Trophoblast cell (in vitro differentiated cells and primary cell): ENCODE measurements around the gene EIF4EBP2.

Source experiments
- DNase-seq, 2 donors: peaks; one replicate each; pipeline ENCODE4 v3.0.0-alpha.2; 2016
- H2AFZ ChIP-seq: 2 replicates; pipeline ENCODE4 v1.6.1; 2013; ENCODE audit warnings: low read length, moderate library complexity, mild to moderate bottlenecking; ENCODE audit not compliant: insufficient read depth, poor library complexity
- H2AK5ac ChIP-seq: 2 replicates; pipeline ENCODE4 v1.6.1; 2013; ENCODE audit warnings: mild to moderate bottlenecking, low read length
- H2BK120ac ChIP-seq: 2 replicates; pipeline ENCODE4 v1.6.1; 2013; ENCODE audit warnings: low read length, mild to moderate bottlenecking, moderate library complexity; ENCODE audit not compliant: insufficient read depth, poor library complexity
- H2BK12ac ChIP-seq: 2 replicates; pipeline ENCODE4 v1.6.1; 2013; ENCODE audit warnings: mild to moderate bottlenecking, low read length, moderate library complexity
- H2BK5ac ChIP-seq: 2 replicates; pipeline ENCODE4 v1.6.1; 2013; ENCODE audit warnings: low read length, low read depth, moderate library complexity, mild to moderate bottlenecking; ENCODE audit not compliant: poor library complexity
- H3K14ac ChIP-seq: 2 replicates; pipeline ENCODE4 v1.6.1; 2013; ENCODE audit warnings: mild to moderate bottlenecking, low read length
- H3K18ac ChIP-seq: 2 replicates; pipeline ENCODE4 v1.6.1; 2013; ENCODE audit warnings: mild to moderate bottlenecking, low read length
- H3K23ac ChIP-seq: 2 replicates; pipeline ENCODE4 v1.6.1; 2013; ENCODE audit warnings: low read length
- H3K27ac ChIP-seq: 2 replicates; pipeline ENCODE4 v1.5.1; 2013; ENCODE audit warnings: low read depth, mild to moderate bottlenecking, inconsistent platforms, low read length, moderate library complexity
- H3K27me3 ChIP-seq: 2 replicates; pipeline ENCODE4 v1.6.1; 2013; ENCODE audit warnings: inconsistent platforms, mild to moderate bottlenecking, low read length, moderate library complexity; ENCODE audit not compliant: insufficient read depth
- H3K36me3 ChIP-seq, 2 experiments: 1 replicate in 1 of 2; 2 replicates in 1 of 2; pipeline ENCODE4 v1.6.1; 2013; ENCODE audit warnings: low read length in 2 of 2, mild to moderate bottlenecking in 2 of 2, moderate library complexity in 1 of 2; ENCODE audit not compliant: insufficient read depth in 2 of 2, control insufficient read depth in 1 of 2
- H3K4ac ChIP-seq: 2 replicates; pipeline ENCODE4 v1.6.1; 2013; ENCODE audit warnings: low read depth, mild to moderate bottlenecking, low read length, moderate library complexity
- H3K4me1 ChIP-seq, 2 experiments: 1 replicate in 1 of 2; 2 replicates in 1 of 2; pipeline ENCODE4 v1.6.1; 2013; ENCODE audit warnings: low read length in 2 of 2, mild to moderate bottlenecking in 2 of 2, moderate library complexity in 1 of 2; ENCODE audit not compliant: insufficient read depth in 2 of 2, control insufficient read depth in 1 of 2
- H3K4me2 ChIP-seq: 2 replicates; pipeline ENCODE4 v1.6.1; 2013; ENCODE audit warnings: inconsistent platforms, mild to moderate bottlenecking, low read length, moderate library complexity
- H3K4me3 ChIP-seq: 2 replicates; pipeline ENCODE4 v1.5.1; 2013; ENCODE audit warnings: mild to moderate bottlenecking, low read depth, low read length, inconsistent platforms
- H3K79me1 ChIP-seq: one replicate; pipeline ENCODE4 v1.6.1; 2013; ENCODE audit warnings: low read length
- H3K79me2 ChIP-seq: 2 replicates; pipeline ENCODE4 v1.6.1; 2013; ENCODE audit warnings: low read length, mild to moderate bottlenecking; ENCODE audit not compliant: control insufficient read depth, insufficient read depth, poor library complexity
- H3K9ac ChIP-seq: 2 replicates; pipeline ENCODE4 v1.6.1; 2013; ENCODE audit warnings: mild to moderate bottlenecking, low read length
- H3K9me3 ChIP-seq: 2 replicates; pipeline ENCODE4 v1.6.1; 2013; ENCODE audit warnings: low read depth, mild to moderate bottlenecking, control low read depth, inconsistent platforms, low read length; ENCODE audit not compliant: insufficient read depth
- H4K12ac ChIP-seq: 2 replicates; pipeline ENCODE4 v1.6.1; 2013; ENCODE audit warnings: low read depth, mild to moderate bottlenecking, low read length, moderate library complexity
- H4K8ac ChIP-seq: 2 replicates; pipeline ENCODE4 v1.6.1; 2013; ENCODE audit warnings: low read depth, mild to moderate bottlenecking, low read length, moderate library complexity
- H4K91ac ChIP-seq: one replicate; pipeline ENCODE4 v1.6.1; 2013; ENCODE audit warnings: low read depth, mild to moderate bottlenecking, low read length, moderate library complexity
- WGBS: extraction: QIAGEN DNeasy Blood & Tissue Kit; methylation state at CpG from one replicate; pipeline ENCODE4 v1.1.7; 2013; ENCODE audit warnings: missing lambda C conversion rate; ENCODE audit not compliant: insufficient read length, insufficient coverage; ENCODE audit errors: extremely low coverage; 5-methylcytosine and 5-hydroxymethylcytosine counted together

EIF4EBP2 gene

DNA sequence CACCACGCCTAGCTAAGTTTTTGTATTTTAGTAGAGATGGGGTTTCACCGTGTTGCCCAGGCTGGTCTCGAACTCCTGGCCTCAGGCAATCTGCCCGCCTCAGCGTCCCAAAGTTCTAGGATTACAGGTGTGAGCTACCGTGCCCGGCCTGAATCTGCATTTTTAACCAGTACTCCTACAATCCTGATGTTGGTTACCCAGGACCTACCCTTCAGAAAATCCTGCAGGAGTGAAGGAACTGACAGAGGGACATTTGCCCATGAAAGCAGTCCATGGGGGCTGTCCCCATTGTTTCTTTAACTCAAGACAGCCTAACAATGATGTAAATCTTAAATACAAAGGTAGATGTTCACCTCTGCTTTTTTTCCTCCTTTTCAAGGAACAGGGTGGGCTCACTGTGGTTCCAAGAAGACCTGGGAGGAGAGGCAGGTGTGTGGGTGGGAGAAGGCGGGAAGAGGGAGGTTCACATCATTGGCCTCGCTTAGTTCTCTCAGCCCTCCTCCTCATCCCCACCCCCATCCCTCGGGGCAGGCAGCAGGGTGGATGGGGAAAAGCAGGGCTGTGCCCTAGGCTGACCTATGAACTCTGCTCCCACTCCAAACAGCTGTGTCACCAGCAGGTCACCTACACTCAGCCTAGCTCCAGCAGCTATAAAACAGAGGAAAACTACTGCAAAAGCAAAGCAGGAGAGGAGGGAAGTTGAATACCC, 35.0 kb upstream of the EIF4EBP2 start:
- H3K14ac ChIP-seq = no peak overlapping the region
- no peak overlapping the region for H3K4ac ChIP-seq
- H2BK5ac ChIP-seq = no peak overlapping the region
- H3K36me3 ChIP-seq = no peaks in the 10 kb centered on the region
- H3K9me3 ChIP-seq = peaks cover 1% of the 10 kb centered on the region
- no peaks in the 10 kb centered on the region for H3K79me2 ChIP-seq
- H4K91ac ChIP-seq = no peak overlapping the region
- H3K23ac ChIP-seq = no peak overlapping the region
- no peak overlapping the region for H3K4me2 ChIP-seq
- WGBS = no CpG with 5 or more reads among the region's 10 CpGs
- no peak overlapping the region for H2AK5ac ChIP-seq
- H2AFZ ChIP-seq = no peak overlapping the region
- H4K12ac ChIP-seq = no peak overlapping the region
- no peaks in the 10 kb centered on the region for H3K4me1 ChIP-seq
- DNase-seq = no peak
- no peak overlapping the region for H3K4me3 ChIP-seq
- H4K8ac ChIP-seq = no peak overlapping the region
- no peaks in the 10 kb centered on the region for H3K27me3 ChIP-seq
- H3K27ac ChIP-seq = no peak overlapping the region
- no peak overlapping the region for H3K9ac ChIP-seq
- H2BK12ac ChIP-seq = no peak overlapping the region
- H3K18ac ChIP-seq = no peak overlapping the region
- no peak overlapping the region for H2BK120ac ChIP-seq
- no peaks in the 10 kb centered on the region for H3K79me1 ChIP-seq

DNA sequence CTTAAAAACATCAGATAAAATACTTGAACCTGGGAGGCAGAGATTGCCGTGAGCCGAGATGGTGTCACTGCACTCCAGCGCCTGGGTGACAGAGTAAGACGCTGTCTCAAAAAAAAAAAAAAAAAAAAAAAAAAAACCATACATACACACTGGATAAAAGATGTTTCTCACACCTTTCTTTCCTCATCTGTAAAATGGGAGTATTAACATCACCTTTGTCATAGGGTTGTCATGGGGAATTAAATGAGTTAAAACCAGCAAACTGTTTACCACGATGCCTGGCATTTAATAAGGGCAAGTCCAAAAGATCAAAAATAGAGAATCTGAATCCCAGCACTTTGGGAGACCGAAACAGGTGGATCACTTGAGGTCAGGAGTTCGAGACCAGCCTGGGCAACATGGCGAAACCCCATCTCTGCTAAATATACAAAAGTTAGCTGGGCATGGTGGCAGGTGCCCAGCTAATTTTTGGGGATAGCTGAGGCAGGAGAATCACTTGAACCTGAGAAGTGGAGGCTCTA, 34.4 kb upstream of the EIF4EBP2 start:
- H3K9ac ChIP-seq = no peak overlapping the region
- no peak overlapping the region for H2BK120ac ChIP-seq
- no peak for DNase-seq
- H3K4me3 ChIP-seq = no peak overlapping the region
- WGBS = no CpG with 5 or more reads among the region's 8 CpGs
- no peaks in the 10 kb centered on the region for H3K79me1 ChIP-seq
- H3K14ac ChIP-seq = no peak overlapping the region
- H4K91ac ChIP-seq = no peak overlapping the region
- H3K4me1 ChIP-seq = no peaks in the 10 kb centered on the region
- no peak overlapping the region for H2AK5ac ChIP-seq
- no peaks in the 10 kb centered on the region for H3K27me3 ChIP-seq
- H3K23ac ChIP-seq = no peak overlapping the region
- no peak overlapping the region for H2AFZ ChIP-seq
- no peak overlapping the region for H3K4ac ChIP-seq
- H3K36me3 ChIP-seq = no peaks in the 10 kb centered on the region
- no peak overlapping the region for H3K4me2 ChIP-seq
- no peak overlapping the region for H3K18ac ChIP-seq
- H4K8ac ChIP-seq = no peak overlapping the region
- peaks cover 1% of the 10 kb centered on the region for H3K9me3 ChIP-seq
- H3K79me2 ChIP-seq = no peaks in the 10 kb centered on the region
- H4K12ac ChIP-seq = no peak overlapping the region
- no peak overlapping the region for H2BK12ac ChIP-seq
- H2BK5ac ChIP-seq = no peak overlapping the region
- no peak overlapping the region for H3K27ac ChIP-seq

DNA sequence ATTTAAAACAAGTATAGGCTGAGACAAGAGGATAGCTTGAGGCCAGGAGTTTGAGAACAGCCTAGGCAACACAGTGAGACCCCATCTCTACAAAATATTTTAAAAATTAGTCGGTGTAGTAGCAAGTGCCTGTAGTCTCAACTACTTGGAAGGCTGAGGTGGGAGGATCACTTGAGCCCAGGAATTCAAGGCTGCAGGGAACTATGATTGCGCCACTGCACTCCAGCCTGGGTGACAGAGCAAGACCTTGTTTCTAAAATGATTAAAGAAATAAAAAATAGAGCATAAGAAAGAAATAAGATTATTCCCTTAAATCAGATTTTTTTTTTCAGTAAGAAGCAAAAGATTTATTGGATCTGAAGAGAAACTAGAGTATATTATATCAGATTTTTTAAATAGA, 33.2 kb upstream of the EIF4EBP2 start:
- no peak overlapping the region for H3K4me2 ChIP-seq
- H3K27ac ChIP-seq = no peak overlapping the region
- H4K8ac ChIP-seq = no peak overlapping the region
- H4K12ac ChIP-seq = no peak overlapping the region
- WGBS = no CpG with 5 or more reads among the region's 2 CpGs
- peaks cover 0 to 8% of the 10 kb centered on the region in 2 experiments for H3K4me1 ChIP-seq
- H2BK5ac ChIP-seq = no peak overlapping the region
- no peak overlapping the region for H3K4ac ChIP-seq
- no peaks in the 10 kb centered on the region for H3K79me1 ChIP-seq
- no peak overlapping the region for H3K4me3 ChIP-seq
- DNase-seq = no peak
- no peak overlapping the region for H2BK12ac ChIP-seq
- no peak overlapping the region for H2BK120ac ChIP-seq
- no peak overlapping the region for H3K14ac ChIP-seq
- no peak overlapping the region for H2AK5ac ChIP-seq
- H2AFZ ChIP-seq = no peak overlapping the region
- no peak overlapping the region for H3K18ac ChIP-seq
- peaks cover 1% of the 10 kb centered on the region for H3K9me3 ChIP-seq
- H3K9ac ChIP-seq = no peak overlapping the region
- H4K91ac ChIP-seq = no peak overlapping the region
- no peaks in the 10 kb centered on the region for H3K79me2 ChIP-seq
- H3K23ac ChIP-seq = no peak overlapping the region
- H3K27me3 ChIP-seq = no peaks in the 10 kb centered on the region
- H3K36me3 ChIP-seq = no peaks in the 10 kb centered on the region

DNA sequence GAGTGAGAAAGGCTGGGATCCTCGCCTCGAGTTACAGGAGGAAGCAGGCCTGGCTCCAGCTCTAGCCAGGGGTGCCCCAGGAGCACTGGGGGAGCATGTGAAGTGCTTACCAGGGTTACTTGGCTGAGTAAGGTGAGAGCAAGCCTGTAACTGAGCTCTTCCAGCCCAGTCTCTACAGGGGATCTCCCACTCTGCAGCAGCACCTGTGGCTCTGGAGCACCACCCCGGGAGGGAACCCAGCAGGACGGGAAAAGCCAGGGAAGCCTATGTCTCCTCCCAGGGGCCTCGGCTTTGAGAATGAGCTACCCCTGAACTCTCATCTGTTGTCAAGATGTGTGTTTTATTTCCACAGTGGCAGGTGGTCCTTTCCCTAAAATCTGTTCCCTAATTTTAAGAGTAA, 32.1 kb upstream of the EIF4EBP2 start:
- no peak overlapping the region for H3K14ac ChIP-seq
- no peak overlapping the region for H2AK5ac ChIP-seq
- no peak overlapping the region for H2BK120ac ChIP-seq
- H2BK12ac ChIP-seq = no peak overlapping the region
- H3K23ac ChIP-seq = no peak overlapping the region
- H3K4me3 ChIP-seq = no peak overlapping the region
- H4K12ac ChIP-seq = no peak overlapping the region
- H3K36me3 ChIP-seq = no peaks in the 10 kb centered on the region
- no peaks in the 10 kb centered on the region for H3K79me2 ChIP-seq
- H3K79me1 ChIP-seq = no peaks in the 10 kb centered on the region
- no peak overlapping the region for H2AFZ ChIP-seq
- no peak overlapping the region for H4K91ac ChIP-seq
- H3K27me3 ChIP-seq = no peaks in the 10 kb centered on the region
- no peak for DNase-seq
- H3K4me1 ChIP-seq = peaks cover 0 to 8% of the 10 kb centered on the region in 2 experiments
- H3K4ac ChIP-seq = no peak overlapping the region
- no peak overlapping the region for H3K27ac ChIP-seq
- peaks cover 1% of the 10 kb centered on the region for H3K9me3 ChIP-seq
- no peak overlapping the region for H4K8ac ChIP-seq
- WGBS = no CpG with 5 or more reads among the region's 5 CpGs
- H2BK5ac ChIP-seq = no peak overlapping the region
- H3K9ac ChIP-seq = no peak overlapping the region
- H3K4me2 ChIP-seq = no peak overlapping the region
- no peak overlapping the region for H3K18ac ChIP-seq
